HG03571 (cell line): ENCODE measurements around the gene FUT2.

Experiments used
- ATAC-seq: cut with Tn5 transposase; IDR thresholded peaks from one replicate; pipeline ENCODE4 v1.9.1; 2021; ENCODE audit not compliant: unreplicated experiment

Gene FUT2

DNA sequence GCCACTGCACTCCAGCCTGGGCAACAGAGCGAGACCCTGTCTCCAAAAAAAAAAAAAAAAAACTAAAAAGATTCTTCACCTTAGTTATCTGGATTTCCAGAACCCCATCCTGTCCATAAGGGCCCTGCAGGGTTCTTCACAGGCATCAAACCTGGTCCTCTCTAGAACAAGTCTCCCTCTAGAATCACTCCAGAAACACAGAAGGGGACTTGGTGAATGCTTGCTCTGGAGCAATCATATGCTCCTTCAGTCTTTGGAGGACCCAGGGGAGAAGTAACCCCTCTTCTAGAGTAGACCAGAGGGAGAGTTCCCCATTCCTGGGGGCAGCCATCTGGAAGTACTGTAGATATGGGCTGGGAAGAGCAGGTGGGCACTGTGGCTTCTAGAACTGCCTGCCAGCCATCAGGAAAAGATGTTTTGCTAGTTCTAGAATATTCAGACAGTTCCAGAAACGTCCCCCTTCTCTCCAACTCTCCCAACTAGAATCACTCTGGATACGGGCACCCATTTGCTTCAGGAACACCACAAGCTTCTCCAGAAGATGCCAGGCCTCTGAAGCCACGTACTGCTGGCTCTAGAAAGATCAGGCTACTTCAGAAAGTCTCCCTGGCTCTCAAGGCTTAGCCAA is 53.9 kb downstream of the FUT2 start:
- ATAC-seq = no peak

DNA sequence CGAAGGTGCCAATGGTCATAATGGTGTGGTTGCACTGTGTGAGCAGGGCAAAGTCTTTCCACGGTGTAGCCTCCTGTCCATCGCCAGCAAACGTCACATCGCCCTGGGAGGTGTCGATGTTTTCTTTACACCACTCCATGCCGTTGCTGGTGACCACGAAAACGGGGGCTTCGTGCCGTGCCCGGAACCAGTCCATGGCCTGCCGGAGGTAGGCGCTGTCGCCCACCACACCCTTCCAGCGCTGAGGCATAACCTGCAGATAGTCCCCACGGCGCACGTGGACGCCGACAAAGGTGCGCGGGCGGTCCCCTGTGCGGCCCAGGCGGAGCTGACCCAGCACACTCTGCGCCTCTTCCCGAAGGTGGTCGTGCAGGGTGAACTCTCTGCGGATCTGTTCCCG is 54.6 kb downstream of the FUT2 start:
- no peak for ATAC-seq

DNA sequence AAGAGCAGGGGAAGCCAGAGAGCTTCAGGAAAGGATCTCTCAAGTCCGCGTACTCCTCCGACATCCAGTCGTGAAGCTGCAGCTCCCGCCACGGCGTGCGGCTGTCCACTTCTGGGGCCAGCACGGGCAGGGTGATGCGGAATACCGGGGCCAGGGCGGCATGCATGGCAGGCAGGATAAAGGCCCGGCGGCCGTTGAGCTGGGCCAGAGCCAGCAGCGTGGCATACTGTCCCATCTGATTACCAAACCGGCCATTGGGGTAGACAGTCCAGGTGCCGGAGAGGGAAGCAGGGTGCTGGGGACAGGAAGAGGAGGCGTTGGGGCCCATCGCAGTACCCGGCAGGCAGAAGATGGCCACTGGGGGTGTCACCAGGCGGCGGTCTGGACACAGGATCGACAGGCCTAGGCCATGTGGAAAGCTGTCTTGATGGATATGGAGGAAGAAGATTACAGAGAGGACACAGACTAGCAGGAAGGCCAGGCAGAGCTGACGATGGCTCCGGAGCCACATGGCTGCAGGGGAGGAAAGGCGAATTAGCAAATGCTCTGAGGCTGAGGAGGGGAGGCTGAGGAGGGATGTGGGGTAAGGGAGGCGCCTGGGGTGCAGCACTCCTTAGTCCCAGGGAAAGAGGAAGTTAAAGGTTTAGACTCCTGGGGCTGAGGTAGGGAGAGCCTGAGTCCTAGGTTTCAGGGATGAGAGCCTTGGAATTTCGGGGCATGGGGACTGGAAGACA is 55.2 kb downstream of the FUT2 start:
- no peak for ATAC-seq

DNA sequence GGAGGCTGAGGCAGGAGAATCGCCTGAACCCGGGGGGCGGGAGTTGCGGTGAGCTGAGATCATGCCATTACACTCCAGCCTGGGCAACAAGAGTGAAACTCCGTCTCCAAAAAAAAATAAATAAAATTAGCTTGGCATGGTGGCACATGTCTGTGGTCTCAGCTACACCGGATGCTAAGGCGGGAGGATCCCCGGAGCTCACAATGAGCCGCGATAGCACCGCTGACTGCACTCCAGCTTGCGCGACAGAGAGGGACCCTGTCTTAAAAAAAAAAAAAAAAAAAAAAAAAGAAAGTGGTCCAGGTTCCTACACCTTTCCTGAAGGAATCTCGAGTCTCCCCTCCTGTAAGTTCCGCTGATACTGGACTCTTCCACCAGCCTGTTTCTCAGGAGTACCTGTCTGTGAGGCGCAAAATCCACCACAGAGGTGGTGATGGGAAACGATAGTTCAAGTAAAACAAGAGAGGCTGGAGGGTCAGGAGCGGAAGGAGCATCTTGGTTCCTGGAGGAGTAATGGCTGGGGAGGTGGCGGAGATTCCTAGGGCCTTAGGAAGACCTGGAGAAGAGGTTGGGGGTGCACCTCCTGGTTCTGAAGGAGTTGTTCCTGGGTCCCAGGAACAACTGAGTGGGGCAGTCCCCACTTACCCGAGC is 56.2 kb downstream of the FUT2 start:
- no peak for ATAC-seq

DNA sequence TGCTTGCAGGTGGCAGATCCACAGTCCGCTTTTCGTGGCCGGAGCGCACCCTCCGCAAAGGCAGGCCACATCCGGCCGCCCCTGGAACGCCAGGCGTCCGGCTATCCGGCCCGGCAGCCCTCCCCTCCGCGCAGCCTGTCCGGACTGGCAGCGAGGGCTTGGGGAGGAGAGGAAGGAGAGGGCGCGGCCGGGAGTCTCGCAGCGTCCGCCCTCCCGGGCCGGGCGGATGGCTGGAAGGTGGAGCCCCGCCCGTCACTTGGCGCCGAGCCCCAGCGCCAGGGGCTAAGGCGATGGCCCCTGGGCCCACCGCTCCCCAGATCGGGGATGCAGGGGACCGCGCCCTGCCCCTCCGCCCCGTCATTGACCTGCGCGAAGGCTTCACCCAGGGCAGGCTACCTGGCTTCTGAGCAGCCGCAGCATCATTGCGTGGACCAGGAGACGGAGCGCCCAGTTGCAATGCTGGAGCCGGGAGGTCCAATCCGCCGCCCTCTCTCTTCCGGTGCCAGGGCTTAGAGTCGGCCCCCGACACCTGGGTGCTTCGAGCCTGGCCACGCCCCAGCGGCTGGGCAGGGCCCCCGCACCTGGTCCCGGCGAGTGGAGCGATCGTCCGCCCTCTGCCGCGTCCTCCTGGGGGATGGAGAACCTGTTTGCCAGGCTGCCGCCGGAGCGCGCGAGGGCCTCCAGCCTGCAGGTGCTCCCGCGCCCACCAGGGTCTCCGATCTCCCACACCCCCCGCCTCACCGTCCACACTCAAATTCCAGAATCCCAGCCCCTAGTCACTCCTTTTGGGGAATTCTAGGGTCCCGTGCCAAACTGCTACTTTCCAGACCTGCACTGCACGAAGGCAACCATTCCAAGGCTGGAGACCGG is 57.0 kb downstream of the FUT2 start, which contains the start of gene FUT1:
Gene FUT1 (minus strand): TSS at position 146 of the 870 bp plus-strand sequence. CDS start 1,360 bp downstream, outside the sequence.
- no peak for ATAC-seq

DNA sequence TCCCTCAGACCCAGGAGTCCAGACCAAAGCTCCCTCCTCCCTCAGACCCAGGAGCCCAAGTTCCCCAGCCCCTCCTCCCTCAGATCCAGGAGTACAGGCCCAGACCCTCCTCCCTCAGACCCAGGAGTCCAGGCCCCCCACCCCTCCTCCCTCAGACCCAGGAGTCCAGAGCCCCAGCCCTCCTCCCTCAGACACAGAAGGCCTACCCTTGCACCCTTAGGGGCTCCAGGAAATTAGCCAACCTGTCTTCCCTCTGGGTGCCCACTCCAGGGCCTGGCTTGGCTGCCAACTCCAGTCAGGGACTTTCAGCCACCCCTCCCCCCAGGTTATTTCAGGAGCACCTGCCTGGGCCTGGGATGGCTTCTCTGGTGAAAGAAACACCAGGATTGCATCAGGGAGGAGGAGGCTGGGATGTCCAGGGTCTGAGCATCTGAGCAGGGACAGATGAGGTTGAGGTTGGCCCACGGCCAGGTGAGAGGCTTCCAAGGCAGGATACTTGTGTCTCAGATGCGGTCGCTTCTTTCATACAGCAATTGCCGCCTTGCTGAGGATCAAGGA is 59.4 kb downstream of the FUT2 start, which contains the start of gene FGF21:
Gene FGF21 (plus strand): TSS at position 441 of the 558 bp plus-strand sequence. CDS start 713 bp downstream, outside the sequence.
- ATAC-seq = no peak
